Measurements from ENCODE around the gene PLD1. TPM values are rescaled to one million over a fixed set of nuclear protein-coding genes. Genes with fewer than 3 reads are reported as not detected.
A peak's percentile ranks its signal among the peaks of the same experiment; 100 is the strongest.

PLD1 gene
- total and polyA plus RNA-seq, 3 experiments from 2014 or later = 0.59 to 14.5 (median 1.3) TPM

DNA sequence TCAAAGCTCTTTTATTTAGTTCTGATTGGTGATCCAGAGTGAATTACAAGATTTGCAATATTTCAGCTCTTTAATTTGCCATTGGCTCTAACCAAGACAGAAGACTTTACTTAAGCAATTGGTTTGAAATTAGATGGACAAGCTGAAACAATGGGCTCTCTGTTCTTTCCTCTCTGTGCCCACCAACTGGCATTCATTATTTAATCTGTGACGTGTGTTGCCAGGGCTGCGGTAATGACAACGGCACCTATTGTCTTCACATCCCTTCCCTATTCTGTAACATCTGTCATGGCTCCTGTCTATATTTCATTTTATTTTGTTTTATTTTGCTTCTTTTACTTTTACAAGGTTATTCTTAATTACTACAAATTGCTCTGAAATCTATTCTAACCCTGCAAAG, 33.9 kb downstream of the PLD1 start:
- no peak for DNase-seq
- CTCF ChIA-PET = no interaction called here
- peaks cover 2 to 15% of the 10 kb centered on the region in 2 donors for H3K27me3 Mint-ChIP-seq

DNA sequence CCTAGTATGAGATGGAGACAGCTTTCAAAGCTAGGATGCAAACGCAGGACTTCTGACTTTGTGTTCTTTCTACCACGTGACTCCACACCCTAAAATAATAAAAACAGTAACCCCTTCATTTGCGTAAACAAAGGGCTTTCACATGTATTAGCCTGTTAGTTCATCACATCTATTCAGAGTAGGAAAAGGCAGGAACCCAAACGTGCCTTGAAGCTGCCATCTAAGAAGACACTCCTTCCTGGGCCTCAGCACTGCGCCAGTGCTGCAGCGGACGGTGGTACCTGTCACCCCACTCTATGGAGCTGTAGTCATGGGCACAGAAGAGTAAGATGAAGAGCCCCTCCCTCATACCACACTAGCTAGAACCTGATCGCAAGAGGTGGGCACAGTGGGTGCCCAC, 34.3 kb downstream of the PLD1 start:
- Histone ChIP-seq H3K27me3 (ENCODE audit: insufficient read depth, low read length, poor library complexity, severe bottlenecking) (no peaks in the 10 kb centered on the region), H3K27ac (ENCODE audit: low read depth, low read length) (no peak overlapping the region), H3K4me3 (ENCODE audit: low read length) (no peak overlapping the region), H3K9me3 (ENCODE audit: low read length) (no peaks in the 10 kb centered on the region), H3K36me3 (ENCODE audit: insufficient read depth, low read length) (no peaks in the 10 kb centered on the region), H3K4me1 (ENCODE audit: insufficient read depth, low read length) (no peaks in the 10 kb centered on the region)
- H3K27me3 Mint-ChIP-seq = peaks cover 2 to 20% of the 10 kb centered on the region in 2 donors
- H3K4me3 Mint-ChIP-seq = no peak overlapping the region
- CTCF ChIA-PET = no interaction called here
- peaks cover 5 to 9% (median 7%) of the 10 kb centered on the region in 3 donors for H3K4me1 Mint-ChIP-seq
- no peak for DNase-seq
- H3K27ac Mint-ChIP-seq = no peak overlapping the region
- H3K9me3 Mint-ChIP-seq = no peaks in the 10 kb centered on the region
- POLR2A ChIA-PET = no interaction called here
- no peaks in the 10 kb centered on the region for H3K36me3 Mint-ChIP-seq

More for the DNA sequence above, 33.9 kb downstream of the PLD1 start:
- Histone ChIP-seq H3K27ac (ENCODE audit: low read depth, low read length) (no peak overlapping the region), H3K4me1 (ENCODE audit: insufficient read depth, low read length) (no peaks in the 10 kb centered on the region), H3K4me3 (ENCODE audit: low read length) (no peak overlapping the region), H3K36me3 (ENCODE audit: insufficient read depth, low read length) (no peaks in the 10 kb centered on the region), H3K27me3 (ENCODE audit: insufficient read depth, low read length, poor library complexity, severe bottlenecking) (no peaks in the 10 kb centered on the region), H3K9me3 (ENCODE audit: low read length) (no peaks in the 10 kb centered on the region)
- POLR2A ChIA-PET = no interaction called here
- Mint-ChIP-seq H3K4me1 (peaks cover 4 to 9% (median 5%) of the 10 kb centered on the region in 3 donors), H3K36me3 (no peaks in the 10 kb centered on the region), H3K4me3 (no peak overlapping the region), H3K27ac (no peak overlapping the region), H3K9me3 (no peaks in the 10 kb centered on the region)

DNA sequence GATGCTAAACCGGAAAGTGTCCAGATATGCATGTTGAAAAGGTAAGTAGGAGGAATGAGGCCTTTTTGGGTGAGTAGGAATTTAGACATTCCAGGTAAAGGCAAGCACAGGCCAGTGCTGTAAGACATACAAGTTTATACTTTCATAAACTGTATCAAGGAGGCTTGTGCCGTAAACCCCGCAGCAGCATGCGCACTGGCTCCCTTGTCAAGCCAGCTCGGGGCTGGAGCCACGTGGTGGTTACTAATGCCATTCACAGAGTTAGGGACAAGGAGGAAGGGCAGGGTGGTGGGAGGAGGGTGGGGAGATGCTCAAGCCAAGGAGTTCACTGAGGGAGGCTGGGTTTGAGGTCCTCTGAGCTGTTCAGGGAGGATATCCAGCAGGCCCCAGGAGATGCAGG, 35.8 kb downstream of the PLD1 start:
- Mint-ChIP-seq H3K27me3 (peaks cover 2 to 18% of the 10 kb centered on the region in 2 donors), H3K9me3 (no peaks in the 10 kb centered on the region), H3K4me3 (no peak overlapping the region), H3K4me1 (peaks cover 5 to 9% (median 7%) of the 10 kb centered on the region in 3 donors), H3K27ac (peak overlapping the region in 2 of 8 donors; percentile 55 to 85), H3K36me3 (no peaks in the 10 kb centered on the region)
- no peaks in the 10 kb centered on the region for H3K36me3 ChIP-seq (ENCODE audit: insufficient read depth, low read length)
- H3K27ac ChIP-seq (ENCODE audit: low read depth, low read length) = no peak overlapping the region
- CTCF ChIA-PET = no interaction called here
- no peaks in the 10 kb centered on the region for H3K4me1 ChIP-seq (ENCODE audit: insufficient read depth, low read length)
- H3K27me3 ChIP-seq (ENCODE audit: insufficient read depth, low read length, poor library complexity, severe bottlenecking) = no peaks in the 10 kb centered on the region
- H3K4me3 ChIP-seq (ENCODE audit: low read length) = no peak overlapping the region
- POLR2A ChIA-PET = no interaction called here
- no peaks in the 10 kb centered on the region for H3K9me3 ChIP-seq (ENCODE audit: low read length)
- no peak for DNase-seq

DNA sequence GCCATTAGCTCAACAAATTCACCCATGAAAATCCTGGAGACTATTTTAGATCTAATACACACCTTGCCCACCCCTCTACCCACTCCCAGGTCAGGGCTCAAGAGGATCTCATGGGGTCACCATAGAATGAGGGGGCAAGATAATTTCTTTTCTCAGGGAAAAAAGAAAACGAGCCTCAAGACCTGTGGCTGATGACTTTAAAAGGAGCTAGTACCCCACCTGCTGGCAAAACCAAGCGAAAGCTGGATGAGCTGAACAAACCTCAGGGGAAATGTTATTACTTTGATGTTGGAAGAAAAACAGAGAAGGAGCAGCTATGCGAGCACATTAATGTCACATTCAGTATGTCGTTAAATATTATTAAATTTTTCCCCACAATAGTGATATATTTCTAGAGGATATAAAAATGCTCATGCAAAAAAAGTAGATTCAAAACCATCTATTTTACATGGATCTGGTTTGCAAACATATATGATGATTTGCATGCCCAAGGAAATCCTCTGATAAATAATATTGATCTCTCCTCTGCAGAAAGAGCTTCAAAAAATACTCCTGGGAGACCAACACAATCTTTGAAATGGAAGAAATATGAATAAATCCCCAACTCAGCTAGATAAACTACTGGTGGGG, 37.7 kb downstream of the PLD1 start:
- H3K4me3 ChIP-seq (ENCODE audit: low read length) = no peak overlapping the region
- Mint-ChIP-seq H3K9me3 (no peaks in the 10 kb centered on the region), H3K4me1 (peaks cover 5 to 16% (median 7%) of the 10 kb centered on the region in 3 donors), H3K36me3 (no peaks in the 10 kb centered on the region), H3K27ac (peak overlapping the region in 1 of 8 donors; percentile 48), H3K27me3 (peaks cover 2 to 20% of the 10 kb centered on the region in 2 donors), H3K4me3 (peak overlapping the region in 1 of 7 donors; percentile 15)
- DNase-seq = peak in 4 of 5 donors; percentile 17 to 48 (median 27)
- ChIA-PET CTCF (interaction anchor here (0.7 to 2.7 kb wide), 10 partner anchors 9 to 808 kb away, joined by 3 to 10 read pairs (median 4); no protein-coding TSS in a partner anchor), POLR2A (no interaction called here)
- H3K27me3 ChIP-seq (ENCODE audit: insufficient read depth, low read length, poor library complexity, severe bottlenecking) = no peaks in the 10 kb centered on the region
- no peaks in the 10 kb centered on the region for H3K9me3 ChIP-seq (ENCODE audit: low read length)
- H3K4me1 ChIP-seq (ENCODE audit: insufficient read depth, low read length) = no peaks in the 10 kb centered on the region
- no peaks in the 10 kb centered on the region for H3K36me3 ChIP-seq (ENCODE audit: insufficient read depth, low read length)
- no peak overlapping the region for H3K27ac ChIP-seq (ENCODE audit: low read depth, low read length)

DNA sequence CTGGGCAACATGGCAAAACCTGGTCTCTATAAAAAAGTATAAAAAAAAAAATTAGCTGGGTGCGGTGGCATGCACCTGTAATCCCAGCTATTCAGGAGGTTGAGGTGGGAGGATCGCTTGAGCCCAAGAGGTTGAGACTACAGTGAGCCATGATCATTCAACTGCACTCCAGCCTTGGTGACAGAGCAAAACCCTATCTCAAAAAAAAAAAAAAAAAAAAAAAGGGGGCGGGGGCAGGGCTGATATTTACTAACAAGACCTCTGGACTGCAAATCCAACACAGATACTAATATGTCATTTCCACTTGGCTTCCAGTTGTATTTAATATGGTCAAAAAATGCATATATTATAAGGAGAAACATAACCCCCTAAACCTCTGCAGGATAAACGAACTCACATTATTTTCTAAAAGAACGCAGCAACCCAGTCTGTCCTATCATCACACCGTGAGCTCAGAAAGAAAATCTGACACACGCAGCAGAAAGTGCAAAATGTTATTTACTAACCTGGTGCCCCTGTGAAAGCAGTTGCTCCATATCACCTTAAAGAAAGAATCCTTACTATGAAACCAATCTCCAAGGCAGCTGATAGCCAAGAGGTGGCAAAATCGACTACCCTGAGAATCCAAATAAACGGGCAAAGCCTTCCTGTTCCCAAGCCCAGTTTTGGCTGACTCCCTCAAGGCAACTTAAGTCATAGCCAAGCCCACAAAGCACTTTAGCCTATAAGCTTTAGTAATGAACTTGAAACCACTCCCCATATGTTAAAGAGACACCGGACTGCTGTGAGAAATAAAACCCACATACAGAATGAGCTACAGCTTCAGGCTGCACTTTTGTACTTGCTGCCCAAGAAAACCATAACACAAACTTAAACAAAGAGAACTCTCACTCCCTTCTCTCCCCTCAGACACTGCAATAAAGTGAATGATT, 39.3 kb downstream of the PLD1 start:
- H3K4me1 Mint-ChIP-seq = peaks cover 5 to 16% (median 7%) of the 10 kb centered on the region in 3 donors
- ChIA-PET CTCF (interaction anchor here (0.7 to 2.7 kb wide), 7 partner anchors 7 to 157 kb away, joined by 3 to 10 read pairs (median 3); no protein-coding TSS in a partner anchor), POLR2A (no interaction called here)
- no peaks in the 10 kb centered on the region for H3K9me3 Mint-ChIP-seq
- H3K36me3 Mint-ChIP-seq = no peaks in the 10 kb centered on the region
- no peak overlapping the region for H3K4me3 ChIP-seq (ENCODE audit: low read length)
- H3K27me3 ChIP-seq (ENCODE audit: insufficient read depth, low read length, poor library complexity, severe bottlenecking) = no peaks in the 10 kb centered on the region
- no peaks in the 10 kb centered on the region for H3K4me1 ChIP-seq (ENCODE audit: insufficient read depth, low read length)
- H3K27me3 Mint-ChIP-seq = peaks cover 0 to 20% of the 10 kb centered on the region in 2 donors
- H3K27ac Mint-ChIP-seq = peak overlapping the region in 2 of 8 donors; percentile 10 to 15
- no peak for DNase-seq
- no peaks in the 10 kb centered on the region for H3K36me3 ChIP-seq (ENCODE audit: insufficient read depth, low read length)
- no peak overlapping the region for H3K27ac ChIP-seq (ENCODE audit: low read depth, low read length)
- H3K4me3 Mint-ChIP-seq = no peak overlapping the region
- no peaks in the 10 kb centered on the region for H3K9me3 ChIP-seq (ENCODE audit: low read length)

DNA sequence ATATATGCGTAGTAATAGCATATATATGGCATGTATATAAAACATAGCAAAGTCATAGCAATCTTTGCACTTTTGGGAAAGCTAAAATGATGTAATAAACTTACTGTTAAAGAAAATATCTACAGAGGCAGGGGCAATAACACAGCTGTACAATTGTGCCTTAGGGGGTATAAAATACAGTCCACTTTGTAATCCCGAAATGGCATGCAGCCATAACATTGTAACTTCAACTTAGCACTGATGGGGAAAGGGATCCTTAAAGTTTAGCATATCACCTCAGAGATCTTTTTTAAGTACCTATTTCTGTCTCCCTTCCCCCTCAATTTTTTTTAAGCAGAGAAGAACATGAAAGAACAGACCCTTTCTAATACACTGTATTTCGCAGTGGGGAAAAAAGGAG, 40.8 kb downstream of the PLD1 start:
- peaks cover 0 to 20% of the 10 kb centered on the region in 2 donors for H3K27me3 Mint-ChIP-seq

DNA sequence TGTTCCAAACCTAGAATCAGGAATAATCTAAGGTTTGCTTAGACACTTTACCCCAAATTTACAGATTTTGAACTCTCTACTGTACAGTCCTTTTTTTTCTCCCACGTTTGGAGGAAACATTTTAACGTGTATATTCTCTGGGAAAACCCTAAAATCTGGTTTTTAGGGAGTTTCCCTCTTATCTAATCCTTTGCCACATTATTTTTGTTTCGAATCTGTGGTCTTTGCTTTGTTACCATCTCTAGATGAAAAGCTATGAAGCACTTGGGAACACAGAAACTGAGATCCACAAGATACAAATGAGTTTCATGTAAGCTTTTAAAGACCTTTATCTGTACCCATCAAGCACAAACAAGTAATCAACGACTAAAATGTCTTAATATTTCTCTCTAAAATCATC, 41.3 kb downstream of the PLD1 start:
- no peaks in the 10 kb centered on the region for H3K4me1 ChIP-seq (ENCODE audit: insufficient read depth, low read length)
- Mint-ChIP-seq H3K36me3 (peaks cover 0 to 4% (median 0%) of the 10 kb centered on the region in 3 donors), H3K4me3 (no peak overlapping the region), H3K4me1 (peaks cover 5 to 16% (median 7%) of the 10 kb centered on the region in 3 donors), H3K27me3 (peaks cover 0 to 20% of the 10 kb centered on the region in 2 donors), H3K27ac (no peak overlapping the region), H3K9me3 (no peaks in the 10 kb centered on the region)
- CTCF ChIA-PET = no interaction called here
- no peaks in the 10 kb centered on the region for H3K9me3 ChIP-seq (ENCODE audit: low read length)
- no peaks in the 10 kb centered on the region for H3K27me3 ChIP-seq (ENCODE audit: insufficient read depth, low read length, poor library complexity, severe bottlenecking)
- no peaks in the 10 kb centered on the region for H3K36me3 ChIP-seq (ENCODE audit: insufficient read depth, low read length)
- no peak overlapping the region for H3K4me3 ChIP-seq (ENCODE audit: low read length)
- H3K27ac ChIP-seq (ENCODE audit: low read depth, low read length) = no peak overlapping the region
- DNase-seq = no peak
- POLR2A ChIA-PET = no interaction called here

More for the DNA sequence above, 40.8 kb downstream of the PLD1 start:
- peaks cover 5 to 16% (median 7%) of the 10 kb centered on the region in 3 donors for H3K4me1 Mint-ChIP-seq
- no peaks in the 10 kb centered on the region for H3K9me3 ChIP-seq (ENCODE audit: low read length)
- no peak overlapping the region for H3K27ac Mint-ChIP-seq
- no peaks in the 10 kb centered on the region for H3K27me3 ChIP-seq (ENCODE audit: insufficient read depth, low read length, poor library complexity, severe bottlenecking)
- POLR2A ChIA-PET = no interaction called here
- H3K36me3 ChIP-seq (ENCODE audit: insufficient read depth, low read length) = no peaks in the 10 kb centered on the region
- no peak for DNase-seq
- no peak overlapping the region for H3K27ac ChIP-seq (ENCODE audit: low read depth, low read length)
- H3K36me3 Mint-ChIP-seq = peaks cover 0 to 2% (median 0%) of the 10 kb centered on the region in 3 donors
- CTCF ChIA-PET = no interaction called here
- H3K4me3 ChIP-seq (ENCODE audit: low read length) = no peak overlapping the region
- H3K4me3 Mint-ChIP-seq = no peak overlapping the region
- H3K4me1 ChIP-seq (ENCODE audit: insufficient read depth, low read length) = no peaks in the 10 kb centered on the region
- H3K9me3 Mint-ChIP-seq = no peaks in the 10 kb centered on the region

All from CD8-positive, alpha-beta memory T cell (primary cell).